SK-N-SH (cell line): ENCODE data around the gene ACTN2.

Source experiments
- EP300 ChIP-seq, 2 experiments: IDR thresholded peaks; 2 replicates each; pipeline versions ENCODE4 v1.4.0 to v1.6.1; 2012; ENCODE audit warnings: borderline replicate concordance in 1 of 2, low read depth in 1 of 2, low read length in 1 of 2
- POLR2AphosphoS5 ChIP-seq: IDR thresholded peaks from 2 replicates; pipeline ENCODE4 v1.6.1; 2012; ENCODE audit warnings: low read depth, low read length
- TEAD4 ChIP-seq: IDR thresholded peaks from 2 replicates; pipeline ENCODE4 v1.4.0; 2012; ENCODE audit warnings: mild to moderate bottlenecking, borderline replicate concordance; ENCODE audit not compliant: insufficient read depth
- TF ChIP-seq, protein P1 (sequence below): fragments of 200-600 bp; sonication (generic); IDR thresholded peaks from 2 replicates; pipeline ENCODE4 v1.6.1; 2017; ENCODE audit warnings: antibody characterized with exemption, mild to moderate bottlenecking, moderate library complexity
- TF ChIP-seq, protein P2 (sequence below): fragments of 150-350 bp; IDR thresholded peaks from 2 replicates; pipeline ENCODE4 v1.6.1; 2016; ENCODE audit warnings: mild to moderate bottlenecking, low read depth, low read length
- TF ChIP-seq, protein P3 (sequence below): IDR thresholded peaks from 2 replicates; pipeline ENCODE4 v1.6.1; 2012; ENCODE audit warnings: mild to moderate bottlenecking, low read depth, low read length, moderate library complexity

DNA sequence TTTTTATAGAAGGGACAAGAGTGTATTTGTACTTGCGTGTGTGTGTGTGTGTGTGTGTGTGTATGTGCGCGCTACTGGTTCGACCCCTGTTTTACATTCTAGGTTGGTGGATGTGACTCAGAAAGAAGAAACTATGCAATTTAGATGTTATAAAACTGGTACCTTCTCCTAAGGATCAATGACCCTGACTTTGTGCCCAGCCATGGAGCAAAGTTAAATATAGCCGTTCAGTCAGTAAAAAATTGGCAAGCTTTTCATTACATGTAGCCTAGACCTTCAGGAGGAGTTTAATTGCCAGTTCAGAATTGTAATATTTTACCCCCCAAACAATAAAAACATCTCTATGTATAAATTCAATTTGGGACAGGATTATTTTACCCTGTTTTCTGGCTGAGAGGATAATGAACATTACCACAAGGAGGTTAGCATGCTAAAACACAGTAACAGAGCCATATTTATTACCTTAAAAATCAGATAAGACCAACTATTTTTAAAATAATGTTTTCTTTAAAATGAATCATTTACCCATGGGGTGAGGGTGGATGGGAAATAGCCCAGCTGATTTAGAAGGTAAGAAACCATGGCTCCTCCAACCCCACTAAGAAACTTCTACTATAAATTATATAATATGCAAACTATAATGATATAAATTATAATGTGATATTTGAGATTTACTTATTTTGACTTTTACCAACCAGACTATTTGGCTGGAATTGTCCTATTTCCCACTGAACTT is 75.3 kb downstream of the ACTN2 start:
- TF ChIP-seq POLR2AphosphoS5: no peak
- TF ChIP-seq, protein P1, sequence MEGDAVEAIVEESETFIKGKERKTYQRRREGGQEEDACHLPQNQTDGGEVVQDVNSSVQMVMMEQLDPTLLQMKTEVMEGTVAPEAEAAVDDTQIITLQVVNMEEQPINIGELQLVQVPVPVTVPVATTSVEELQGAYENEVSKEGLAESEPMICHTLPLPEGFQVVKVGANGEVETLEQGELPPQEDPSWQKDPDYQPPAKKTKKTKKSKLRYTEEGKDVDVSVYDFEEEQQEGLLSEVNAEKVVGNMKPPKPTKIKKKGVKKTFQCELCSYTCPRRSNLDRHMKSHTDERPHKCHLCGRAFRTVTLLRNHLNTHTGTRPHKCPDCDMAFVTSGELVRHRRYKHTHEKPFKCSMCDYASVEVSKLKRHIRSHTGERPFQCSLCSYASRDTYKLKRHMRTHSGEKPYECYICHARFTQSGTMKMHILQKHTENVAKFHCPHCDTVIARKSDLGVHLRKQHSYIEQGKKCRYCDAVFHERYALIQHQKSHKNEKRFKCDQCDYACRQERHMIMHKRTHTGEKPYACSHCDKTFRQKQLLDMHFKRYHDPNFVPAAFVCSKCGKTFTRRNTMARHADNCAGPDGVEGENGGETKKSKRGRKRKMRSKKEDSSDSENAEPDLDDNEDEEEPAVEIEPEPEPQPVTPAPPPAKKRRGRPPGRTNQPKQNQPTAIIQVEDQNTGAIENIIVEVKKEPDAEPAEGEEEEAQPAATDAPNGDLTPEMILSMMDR: no peak
- TF ChIP-seq, protein P2, sequence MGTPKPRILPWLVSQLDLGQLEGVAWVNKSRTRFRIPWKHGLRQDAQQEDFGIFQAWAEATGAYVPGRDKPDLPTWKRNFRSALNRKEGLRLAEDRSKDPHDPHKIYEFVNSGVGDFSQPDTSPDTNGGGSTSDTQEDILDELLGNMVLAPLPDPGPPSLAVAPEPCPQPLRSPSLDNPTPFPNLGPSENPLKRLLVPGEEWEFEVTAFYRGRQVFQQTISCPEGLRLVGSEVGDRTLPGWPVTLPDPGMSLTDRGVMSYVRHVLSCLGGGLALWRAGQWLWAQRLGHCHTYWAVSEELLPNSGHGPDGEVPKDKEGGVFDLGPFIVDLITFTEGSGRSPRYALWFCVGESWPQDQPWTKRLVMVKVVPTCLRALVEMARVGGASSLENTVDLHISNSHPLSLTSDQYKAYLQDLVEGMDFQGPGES: no peak
- no peak for TF ChIP-seq EP300 (IDR thresholded peaks at IDR 0.05; ENCODE audit: borderline replicate concordance in 1 of 2, low read depth in 1 of 2, low read length in 1 of 2)
- no peak for TF ChIP-seq TEAD4
- TF ChIP-seq, protein P3, sequence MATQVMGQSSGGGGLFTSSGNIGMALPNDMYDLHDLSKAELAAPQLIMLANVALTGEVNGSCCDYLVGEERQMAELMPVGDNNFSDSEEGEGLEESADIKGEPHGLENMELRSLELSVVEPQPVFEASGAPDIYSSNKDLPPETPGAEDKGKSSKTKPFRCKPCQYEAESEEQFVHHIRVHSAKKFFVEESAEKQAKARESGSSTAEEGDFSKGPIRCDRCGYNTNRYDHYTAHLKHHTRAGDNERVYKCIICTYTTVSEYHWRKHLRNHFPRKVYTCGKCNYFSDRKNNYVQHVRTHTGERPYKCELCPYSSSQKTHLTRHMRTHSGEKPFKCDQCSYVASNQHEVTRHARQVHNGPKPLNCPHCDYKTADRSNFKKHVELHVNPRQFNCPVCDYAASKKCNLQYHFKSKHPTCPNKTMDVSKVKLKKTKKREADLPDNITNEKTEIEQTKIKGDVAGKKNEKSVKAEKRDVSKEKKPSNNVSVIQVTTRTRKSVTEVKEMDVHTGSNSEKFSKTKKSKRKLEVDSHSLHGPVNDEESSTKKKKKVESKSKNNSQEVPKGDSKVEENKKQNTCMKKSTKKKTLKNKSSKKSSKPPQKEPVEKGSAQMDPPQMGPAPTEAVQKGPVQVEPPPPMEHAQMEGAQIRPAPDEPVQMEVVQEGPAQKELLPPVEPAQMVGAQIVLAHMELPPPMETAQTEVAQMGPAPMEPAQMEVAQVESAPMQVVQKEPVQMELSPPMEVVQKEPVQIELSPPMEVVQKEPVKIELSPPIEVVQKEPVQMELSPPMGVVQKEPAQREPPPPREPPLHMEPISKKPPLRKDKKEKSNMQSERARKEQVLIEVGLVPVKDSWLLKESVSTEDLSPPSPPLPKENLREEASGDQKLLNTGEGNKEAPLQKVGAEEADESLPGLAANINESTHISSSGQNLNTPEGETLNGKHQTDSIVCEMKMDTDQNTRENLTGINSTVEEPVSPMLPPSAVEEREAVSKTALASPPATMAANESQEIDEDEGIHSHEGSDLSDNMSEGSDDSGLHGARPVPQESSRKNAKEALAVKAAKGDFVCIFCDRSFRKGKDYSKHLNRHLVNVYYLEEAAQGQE: no peak
